Hepatocyte (in vitro differentiated cells): Measurements from ENCODE around the gene FLT3LG. TPM values are rescaled to one million over a fixed set of nuclear protein-coding genes. Genes with fewer than 3 reads are reported as not detected.

Source experiments
- DNase-seq: peaks from one replicate; pipeline ENCODE4 v3.0.0-alpha.2; 2016; ENCODE audit warnings: low spot score
- H2AFZ ChIP-seq: fragments of 200-600 bp; sonication (generic); 2 replicates; pipeline ENCODE4 v1.6.0; 2016; ENCODE audit warnings: antibody characterized with exemption, mild to moderate bottlenecking
- H3K27ac ChIP-seq: fragments of 200-600 bp; sonication (generic); 2 replicates; pipeline ENCODE4 v1.5.1; 2016; ENCODE audit warnings: mild to moderate bottlenecking
- H3K27me3 ChIP-seq: fragments of 200-600 bp; sonication (generic); 2 replicates; pipeline ENCODE4 v1.6.1; 2016
- H3K36me3 ChIP-seq: fragments of 200-600 bp; sonication (generic); replicated peaks from 2 replicates; pipeline ENCODE4 v1.5.1; 2016; ENCODE audit warnings: low read depth; ENCODE audit not compliant: insufficient read depth
- H3K4me1 ChIP-seq: fragments of 200-600 bp; sonication (generic); 2 replicates; pipeline ENCODE4 v1.5.1; 2016; ENCODE audit warnings: mild to moderate bottlenecking, moderate library complexity; ENCODE audit not compliant: insufficient read depth
- H3K4me2 ChIP-seq: fragments of 200-600 bp; sonication (generic); 2 replicates; pipeline ENCODE4 v1.6.0; 2016
- H3K4me3 ChIP-seq: fragments of 200-600 bp; sonication (generic); 2 replicates; pipeline ENCODE4 v1.5.1; 2016; ENCODE audit warnings: mild to moderate bottlenecking
- H3K79me2 ChIP-seq: fragments of 200-600 bp; sonication (generic); 2 replicates; pipeline ENCODE4 v1.6.0; 2017; ENCODE audit warnings: mild to moderate bottlenecking
- H3K9me2 ChIP-seq: fragments of 200-600 bp; sonication (generic); replicated peaks from 2 replicates; pipeline ENCODE4 v1.6.0; 2017; ENCODE audit warnings: mild to moderate bottlenecking; ENCODE audit not compliant: insufficient read depth
- H3K9me3 ChIP-seq: fragments of 200-600 bp; sonication (generic); 2 replicates; pipeline ENCODE4 v1.5.1; 2016; ENCODE audit warnings: low read depth, mild to moderate bottlenecking
- H4K20me1 ChIP-seq: fragments of 200-600 bp; sonication (generic); 2 replicates; pipeline ENCODE4 v1.6.0; 2016; ENCODE audit warnings: mild to moderate bottlenecking; ENCODE audit not compliant: insufficient read depth, poor library complexity, severe bottlenecking
- CTCF ChIP-seq: fragments of 200-600 bp; sonication (generic); IDR thresholded peaks from 2 replicates; pipeline ENCODE4 v1.5.1; 2016; ENCODE audit warnings: antibody characterized with exemption, mild to moderate bottlenecking; ENCODE audit not compliant: poor library complexity
- EZH2 ChIP-seq: fragments of 200-600 bp; sonication (generic); IDR thresholded peaks from 2 replicates; pipeline ENCODE4 v1.6.1; 2016; ENCODE audit warnings: antibody characterized with exemption, mild to moderate bottlenecking, borderline replicate concordance
- EZH2phosphoT487 ChIP-seq: fragments of 200-600 bp; sonication (generic); IDR thresholded peaks from one replicate; pipeline ENCODE4 v1.6.1; 2018; ENCODE audit warnings: antibody characterized with exemption, mild to moderate bottlenecking, low read depth, moderate library complexity; ENCODE audit not compliant: unreplicated experiment, severe bottlenecking
- WGBS: methylation state at CpG from one replicate; pipeline ENCODE4 v1.1.6; 2016; ENCODE audit warnings: low lambda C conversion rate; ENCODE audit errors: missing lambda C conversion rate; 5-methylcytosine and 5-hydroxymethylcytosine counted together
- polyA plus RNA-seq: library from polyadenylated mRNA; unstranded; fragments of >200 nt; fragmentation: Nextera tagmentation; extraction: Ambion mirVana; gene quantifications from 2 replicates; pipeline ENCODE4 v1.2.1, GENCODE V29; 2016
- total RNA-seq: library from RNA; depleted of rRNA; stranded (reverse); fragments of >200 nt; gene quantifications from 2 replicates; pipeline ENCODE4 v1.2.3, GENCODE V29; 2014

Gene FLT3LG
- total RNA-seq = 0.24 and 1.3 TPM in 2 replicates
- 2.8 and 3.0 TPM in 2 replicates for polyA plus RNA-seq

- Histone ChIP-seq H3K9me3 (no peaks in the 10 kb centered on the region), H3K27ac (peak within 1 kb of the TSS; percentile 32), H3K9me2 (no peaks in the 10 kb centered on the region), H3K27me3 (no peaks in the 10 kb centered on the region), H3K4me3 (peak within 1 kb of the TSS; percentile 84), H3K79me2 (no peaks in the 10 kb centered on the region), H3K4me2 (peak within 1 kb of the TSS; percentile 92), H2AFZ (peak within 1 kb of the TSS; percentile 86), H3K36me3 (no peaks in the 10 kb centered on the region), H4K20me1 (no peaks in the 10 kb centered on the region), H3K4me1 (peaks cover 4% of the 10 kb centered on the region)
- 13% methylated on average over 31 of the region's 33 CpGs for WGBS
- TF ChIP-seq EZH2phosphoT487 = no peak
- TF ChIP-seq CTCF = peak; percentile 98
- no peak for TF ChIP-seq EZH2
- DNase-seq = peak; percentile 85
Observed at GRCh38 chr19:49473868-49474541, at the start of gene FLT3LG. TSS of gene FLT3LG (plus strand) at chr19:49474215. CDS start at chr19:49474640, 425 bp downstream.

GRCh38 chr19:49425178-49425577, 48.8 kb upstream of the FLT3LG start, which contains the start of gene GFY:
TSS of gene GFY (plus strand) at chr19:49425388. CDS start at chr19:49426431, 1,043 bp downstream.
- no peak within 1 kb of the TSS for H3K4me2 ChIP-seq
- H3K27ac ChIP-seq = no peak within 1 kb of the TSS
- WGBS = 50% methylated on average over 7 of the region's 7 CpGs
- H4K20me1 ChIP-seq = no peaks in the 10 kb centered on the region
- H3K9me2 ChIP-seq = no peaks in the 10 kb centered on the region
- TF ChIP-seq CTCF (no peak), EZH2 (no peak), EZH2phosphoT487 (no peak)
- DNase-seq = no peak
- no peak within 1 kb of the TSS for H3K4me3 ChIP-seq
- no peaks in the 10 kb centered on the region for H3K79me2 ChIP-seq
- H2AFZ ChIP-seq = no peak within 1 kb of the TSS
- H3K36me3 ChIP-seq = no peaks in the 10 kb centered on the region
- H3K9me3 ChIP-seq = no peaks in the 10 kb centered on the region
- H3K27me3 ChIP-seq = peaks cover 98% of the 10 kb centered on the region
- H3K4me1 ChIP-seq = peaks cover 10% of the 10 kb centered on the region

- H3K36me3 ChIP-seq = no peaks in the 10 kb centered on the region
- H3K4me2 ChIP-seq = no peak overlapping the region
- no peak for TF ChIP-seq EZH2
- TF ChIP-seq EZH2phosphoT487 = no peak
- no peak for TF ChIP-seq CTCF
- H3K9me2 ChIP-seq = no peaks in the 10 kb centered on the region
- no peaks in the 10 kb centered on the region for H3K9me3 ChIP-seq
- 9% methylated on average over 29 of the region's 30 CpGs for WGBS
- H3K4me1 ChIP-seq = peaks cover 10% of the 10 kb centered on the region
- no peak for DNase-seq
- no peak overlapping the region for H2AFZ ChIP-seq
- H3K27ac ChIP-seq = no peak overlapping the region
- H4K20me1 ChIP-seq = no peaks in the 10 kb centered on the region
- H3K4me3 ChIP-seq = no peak overlapping the region
- H3K27me3 ChIP-seq = peaks cover 98% of the 10 kb centered on the region
- H3K79me2 ChIP-seq = no peaks in the 10 kb centered on the region
Observed at GRCh38 chr19:49425922-49426592, 48.0 kb upstream of the FLT3LG start.
